KOPT-K1 (cell line): ENCODE data around the gene SLCO2A1.

Experiments
- H3K27ac ChIP-seq: fragments of 200-600 bp; sonication (generic); 2 replicates; pipeline ENCODE4 v1.5.1; 2016; ENCODE audit warnings: antibody characterized with exemption, mild to moderate bottlenecking, low read depth, low read length; ENCODE audit not compliant: poor library complexity, severe bottlenecking
- H3K36me3 ChIP-seq: fragments of 200-600 bp; sonication (generic); 2 replicates; pipeline ENCODE4 v1.5.1; 2017; ENCODE audit warnings: antibody characterized with exemption, mild to moderate bottlenecking, low read length, moderate library complexity; ENCODE audit not compliant: insufficient read depth
- H3K9me3 ChIP-seq: fragments of 200-600 bp; sonication (generic); 2 replicates; pipeline ENCODE4 v1.5.1; 2017; ENCODE audit warnings: antibody characterized with exemption, low read length, mild to moderate bottlenecking; ENCODE audit not compliant: insufficient read depth, poor library complexity, severe bottlenecking

SLCO2A1 gene

GRCh38 chr3:134054231-134054630 is 24.5 kb upstream of the SLCO2A1 start:
- Histone ChIP-seq H3K9me3 (peaks cover 6% of the 10 kb centered on the region), H3K36me3 (no peaks in the 10 kb centered on the region), H3K27ac (no peak overlapping the region)

- H3K27ac ChIP-seq: no peak overlapping the region
- no peaks in the 10 kb centered on the region for H3K36me3 ChIP-seq
- peaks cover 6% of the 10 kb centered on the region for H3K9me3 ChIP-seq
Observed at GRCh38 chr3:134052370-134052769, 22.6 kb upstream of the SLCO2A1 start.

DNA sequence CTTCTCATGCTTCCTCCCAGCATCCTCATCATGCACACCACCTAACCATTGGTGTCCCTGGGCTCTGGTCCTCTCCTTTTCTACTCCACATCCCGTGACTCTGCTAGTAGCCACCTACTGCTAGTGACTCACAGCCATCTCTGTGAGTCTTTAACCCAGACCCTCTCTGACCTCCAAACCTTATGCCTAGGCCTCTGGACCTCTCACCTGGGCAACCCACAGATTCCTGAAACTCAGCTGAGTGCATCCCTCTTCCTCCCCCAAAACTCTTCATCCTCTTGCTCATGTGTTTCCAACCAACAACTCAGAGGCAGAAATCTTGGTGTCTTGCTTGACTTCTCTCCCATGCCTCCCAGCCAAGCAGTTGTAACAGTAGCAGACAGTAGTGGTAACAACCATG is 20.0 kb upstream of the SLCO2A1 start:
- no peaks in the 10 kb centered on the region for H3K36me3 ChIP-seq

GRCh38 chr3:134048278-134048996 is 18.7 kb upstream of the SLCO2A1 start:
- no peak overlapping the region for H3K27ac ChIP-seq
- no peaks in the 10 kb centered on the region for H3K36me3 ChIP-seq
- peaks cover 33% of the 10 kb centered on the region for H3K9me3 ChIP-seq

More for the DNA sequence above, 20.0 kb upstream of the SLCO2A1 start:
- H3K9me3 ChIP-seq: peaks cover 22% of the 10 kb centered on the region
- no peak overlapping the region for H3K27ac ChIP-seq

DNA sequence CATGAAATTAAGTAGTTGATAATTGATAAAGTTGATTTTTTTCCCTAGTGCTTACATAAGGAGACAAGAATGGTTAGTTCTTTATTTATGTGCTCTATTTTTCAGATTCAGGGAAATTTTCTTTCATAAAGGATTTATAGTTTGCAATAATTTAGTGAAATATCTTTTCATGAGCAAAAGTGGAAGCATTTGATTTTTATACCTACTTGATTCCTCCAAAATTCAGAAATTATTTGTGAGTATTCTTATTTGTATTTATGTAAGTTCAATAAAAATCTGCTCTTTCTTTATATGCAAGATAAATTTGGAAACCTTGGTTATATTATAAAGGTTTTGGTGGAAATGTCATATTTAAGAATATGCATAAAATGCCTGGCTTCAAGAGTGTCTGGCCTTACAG is 14.7 kb upstream of the SLCO2A1 start:
- peaks cover 41% of the 10 kb centered on the region for H3K9me3 ChIP-seq
- no peaks in the 10 kb centered on the region for H3K36me3 ChIP-seq
- no peak overlapping the region for H3K27ac ChIP-seq

DNA sequence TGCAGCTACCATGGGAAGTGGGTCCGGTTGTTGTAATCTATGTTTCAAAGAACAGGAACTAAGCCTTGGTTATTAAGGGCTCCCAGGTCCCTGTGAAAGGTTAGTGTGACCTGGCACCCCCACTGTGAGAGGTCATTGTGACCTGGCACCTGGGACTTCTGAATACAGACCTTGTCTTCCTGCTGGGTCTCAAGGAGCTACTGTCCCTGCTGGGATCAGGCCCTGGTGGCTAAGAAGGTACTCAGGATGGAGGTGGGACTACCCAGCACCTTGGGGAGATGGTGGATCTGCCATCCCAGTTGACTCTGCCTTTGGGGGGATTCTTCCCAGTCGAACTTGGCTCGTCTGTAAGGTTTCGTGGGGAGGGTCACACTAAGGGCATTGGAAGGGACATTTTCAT is 10.3 kb upstream of the SLCO2A1 start:
- Histone ChIP-seq H3K27ac (no peak overlapping the region), H3K36me3 (no peaks in the 10 kb centered on the region), H3K9me3 (peaks cover 28% of the 10 kb centered on the region)

GRCh38 chr3:134039161-134039862 is 9.6 kb upstream of the SLCO2A1 start:
- no peak overlapping the region for H3K27ac ChIP-seq
- H3K9me3 ChIP-seq: peaks cover 21% of the 10 kb centered on the region

GRCh38 chr3:134038716-134039115 is 9.0 kb upstream of the SLCO2A1 start:
- Histone ChIP-seq H3K9me3 (peaks cover 15% of the 10 kb centered on the region), H3K36me3 (no peaks in the 10 kb centered on the region), H3K27ac (no peak overlapping the region)

More at GRCh38 chr3:134039161-134039862, 9.6 kb upstream of the SLCO2A1 start:
- H3K36me3 ChIP-seq: no peaks in the 10 kb centered on the region

DNA sequence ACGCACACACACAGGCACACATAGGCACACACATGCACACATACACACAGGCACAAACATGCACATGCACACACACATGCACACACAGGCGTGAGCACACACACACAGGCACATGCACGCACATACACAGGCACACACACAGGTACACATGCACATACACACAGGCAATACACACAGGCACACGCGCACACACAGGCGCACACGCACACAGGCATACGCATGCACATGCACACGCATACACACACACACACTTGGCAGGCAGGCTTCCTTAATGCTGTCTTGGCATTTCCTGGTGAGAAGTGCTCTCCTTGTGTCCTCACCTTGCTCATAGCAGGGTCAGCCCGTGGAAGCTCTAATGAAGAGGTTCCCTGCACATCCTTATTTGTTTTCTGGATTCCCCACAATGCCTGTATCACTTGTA is 8.4 kb upstream of the SLCO2A1 start:
- no peaks in the 10 kb centered on the region for H3K36me3 ChIP-seq
- H3K9me3 ChIP-seq: peaks cover 8% of the 10 kb centered on the region
- H3K27ac ChIP-seq: no peak overlapping the region

- no peaks in the 10 kb centered on the region for H3K9me3 ChIP-seq
- H3K36me3 ChIP-seq: no peaks in the 10 kb centered on the region
- H3K27ac ChIP-seq: no peak overlapping the region
Observed at GRCh38 chr3:134037168-134037567, 7.4 kb upstream of the SLCO2A1 start.

DNA sequence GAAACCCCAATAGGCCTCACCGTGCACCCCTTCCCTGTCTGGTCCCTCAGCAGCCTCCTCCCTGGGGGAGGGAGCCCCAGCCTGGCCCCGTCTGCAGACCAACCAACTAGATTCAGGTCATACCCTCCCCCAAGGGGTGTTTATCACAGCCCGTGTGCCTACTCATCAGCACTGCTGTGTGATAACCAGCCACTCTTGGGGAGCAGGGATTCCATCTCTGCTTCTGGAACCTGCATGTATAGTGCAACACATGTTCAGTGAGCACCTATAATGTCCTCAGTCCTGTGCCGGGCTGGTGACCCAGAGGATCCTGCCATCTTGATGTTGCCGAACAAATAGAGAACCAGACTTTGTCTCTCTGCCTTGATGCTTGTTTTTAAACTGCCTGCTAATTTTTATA is 6.6 kb upstream of the SLCO2A1 start:
- Histone ChIP-seq H3K27ac (no peak overlapping the region), H3K9me3 (no peaks in the 10 kb centered on the region), H3K36me3 (no peaks in the 10 kb centered on the region)

- H3K27ac ChIP-seq: no peak overlapping the region
- no peaks in the 10 kb centered on the region for H3K36me3 ChIP-seq
- no peaks in the 10 kb centered on the region for H3K9me3 ChIP-seq
Observed at GRCh38 chr3:134035836-134036235, 6.1 kb upstream of the SLCO2A1 start.

DNA sequence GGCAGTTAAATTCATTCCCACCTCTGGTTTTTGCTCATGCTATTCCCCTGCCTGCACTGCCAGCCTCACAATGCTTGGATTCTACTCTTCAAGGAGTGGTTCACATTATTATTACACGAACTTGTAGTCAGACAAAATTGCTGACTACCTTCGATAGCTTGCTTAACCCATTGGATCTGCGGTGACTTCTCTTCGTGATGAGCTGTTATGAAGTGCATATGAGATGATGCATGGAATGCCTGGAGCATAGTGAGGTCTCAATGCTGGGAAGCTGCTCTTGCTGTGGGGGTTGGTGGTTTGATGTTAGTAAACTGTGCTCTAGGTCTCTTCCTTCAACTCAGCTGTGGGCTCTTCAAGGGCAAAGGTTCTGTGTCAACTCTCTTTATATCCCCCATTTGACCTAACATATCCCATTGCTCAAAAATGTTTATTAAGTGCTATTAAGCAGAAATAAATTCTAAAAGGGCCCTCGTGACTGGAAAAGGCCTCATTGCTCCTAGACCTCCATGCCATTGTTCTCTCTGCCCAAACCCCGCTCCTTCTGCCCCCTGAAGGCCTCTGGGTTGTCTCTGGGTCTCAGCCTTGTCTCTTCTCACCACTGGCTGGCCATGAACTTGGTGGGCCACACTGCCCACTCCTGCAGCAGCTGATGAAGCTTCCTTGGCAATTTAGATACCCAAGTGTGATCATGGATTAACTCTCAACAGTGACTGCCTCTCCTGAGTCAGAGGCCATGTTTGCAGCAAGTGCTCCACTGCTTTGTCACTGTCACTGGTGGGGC is 4.5 kb upstream of the SLCO2A1 start:
- no peaks in the 10 kb centered on the region for H3K9me3 ChIP-seq
- no peak overlapping the region for H3K27ac ChIP-seq
- H3K36me3 ChIP-seq: no peaks in the 10 kb centered on the region

- Histone ChIP-seq H3K27ac (no peak overlapping the region), H3K9me3 (no peaks in the 10 kb centered on the region), H3K36me3 (no peaks in the 10 kb centered on the region)
Observed at GRCh38 chr3:134033315-134033996, 3.7 kb upstream of the SLCO2A1 start.
